NCI-H2081 (cell line): ENCODE measurements around the gene RAD54L.
A peak's percentile ranks its signal among the peaks of the same experiment; 100 is the strongest.
"Not testable (repeated sequence)": the region's sequence is repeated elsewhere in the genome, so short reads cannot be mapped to it uniquely, and the experiment has no call there.

Source experiments
- DNase-seq, 2 experiments: peaks; one replicate each; lab custom pipeline; 2025; lab: John Stamatoyannopoulos, UW

Gene RAD54L

DNA sequence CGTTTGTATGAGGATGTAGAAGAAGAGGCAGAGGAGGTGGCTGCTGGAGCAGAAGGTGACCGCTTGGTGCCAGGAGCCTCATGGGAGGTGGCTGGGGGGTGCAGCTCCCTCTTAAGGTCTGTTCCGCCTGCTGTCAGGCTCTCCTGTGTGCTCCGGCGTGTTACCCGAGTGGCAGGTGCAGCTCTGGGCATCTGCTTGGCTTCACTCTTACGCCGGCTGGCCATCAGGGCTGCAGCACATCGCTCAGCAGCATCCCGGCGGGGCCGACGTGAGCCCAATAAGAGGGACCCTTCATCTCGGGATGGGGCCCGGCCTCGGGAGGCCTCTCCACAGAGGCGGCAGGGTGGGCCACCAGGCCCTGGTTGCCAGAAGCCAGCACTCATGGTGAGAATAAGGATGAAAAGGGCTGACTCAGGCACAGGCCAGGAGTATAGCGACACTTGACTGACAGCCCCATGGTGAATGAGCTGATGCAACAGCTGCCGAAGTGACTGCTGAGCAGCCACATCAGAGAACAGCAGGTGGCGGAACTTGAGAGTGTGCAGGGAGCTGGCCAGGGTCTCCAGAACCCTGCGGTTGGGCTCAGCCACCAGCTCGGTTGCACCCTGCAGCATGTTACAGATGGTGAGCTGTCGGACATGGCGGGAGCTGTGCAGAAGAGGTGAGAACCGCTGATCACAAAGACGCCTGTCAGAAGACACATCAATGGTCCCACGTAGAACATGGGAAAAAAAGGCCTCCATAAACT, 38.3 kb downstream of the RAD54L start:
- no peak for DNase-seq

DNA sequence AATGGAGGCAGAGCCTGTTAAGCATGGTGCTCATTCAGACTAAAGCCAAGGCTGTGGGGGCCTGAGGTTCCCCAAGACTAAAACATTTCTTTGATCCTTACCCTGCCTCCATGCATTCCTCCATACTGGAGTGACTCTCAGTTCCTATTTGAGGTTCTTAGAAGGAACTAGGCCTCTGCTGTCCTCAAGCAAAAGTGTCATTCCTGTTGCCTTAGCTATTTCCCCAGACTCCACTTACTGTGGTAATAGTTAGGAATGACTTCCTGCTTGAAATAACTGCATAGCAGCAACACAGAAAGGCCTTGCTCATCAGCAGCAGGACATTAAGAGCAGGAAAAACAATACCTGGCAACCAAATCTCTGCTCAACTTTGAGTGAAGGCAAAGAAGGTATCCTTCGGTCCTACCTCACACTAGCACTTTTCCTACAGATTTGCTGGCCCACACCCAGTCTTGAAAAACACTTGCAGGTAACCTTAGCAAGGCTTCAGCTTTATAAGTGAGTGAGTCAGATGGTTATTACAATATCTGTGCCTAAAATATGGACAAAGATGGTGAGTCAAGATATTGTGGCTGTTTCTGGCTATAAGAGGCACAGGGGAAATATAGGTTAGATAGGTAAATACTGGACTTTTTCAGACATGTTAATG, 41.0 kb downstream of the RAD54L start:
- DNase-seq = no peak

DNA sequence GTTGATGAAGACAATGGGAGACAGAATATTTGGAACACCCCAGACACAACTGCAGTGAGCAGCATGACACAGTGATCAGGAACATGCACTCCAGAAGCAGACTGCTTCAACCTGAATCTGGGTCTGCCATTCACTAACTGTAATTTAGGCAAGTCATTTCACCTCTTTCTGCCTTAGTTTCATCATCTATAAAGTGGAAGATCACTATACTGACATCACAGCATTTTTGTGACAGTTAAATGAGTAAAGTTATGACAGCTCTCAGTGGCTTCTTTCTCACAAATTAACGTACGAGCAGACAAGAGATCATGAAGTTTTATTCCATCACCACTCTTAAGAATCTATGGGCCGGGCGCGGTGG, 41.6 kb downstream of the RAD54L start:
- DNase-seq = no peak

DNA sequence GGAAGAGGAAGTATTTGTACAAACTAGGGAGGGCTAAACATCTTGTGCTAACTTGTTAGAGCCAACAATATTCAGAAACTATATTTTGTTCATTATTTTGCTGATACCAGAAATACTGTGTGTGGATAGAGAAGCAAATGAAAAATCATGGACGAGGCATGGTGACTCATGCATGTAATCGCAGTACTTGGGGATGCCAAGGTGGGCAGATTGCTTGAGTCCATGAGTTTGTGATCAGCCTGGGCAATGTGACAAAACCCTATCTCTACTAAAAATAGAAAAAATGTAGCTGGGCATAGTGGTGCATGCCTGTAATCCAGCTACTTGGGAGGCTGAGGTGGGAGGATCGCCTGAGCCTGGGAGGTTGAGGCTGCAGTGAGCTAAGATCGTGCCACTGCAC, 42.4 kb downstream of the RAD54L start:
- DNase-seq = no peak

DNA sequence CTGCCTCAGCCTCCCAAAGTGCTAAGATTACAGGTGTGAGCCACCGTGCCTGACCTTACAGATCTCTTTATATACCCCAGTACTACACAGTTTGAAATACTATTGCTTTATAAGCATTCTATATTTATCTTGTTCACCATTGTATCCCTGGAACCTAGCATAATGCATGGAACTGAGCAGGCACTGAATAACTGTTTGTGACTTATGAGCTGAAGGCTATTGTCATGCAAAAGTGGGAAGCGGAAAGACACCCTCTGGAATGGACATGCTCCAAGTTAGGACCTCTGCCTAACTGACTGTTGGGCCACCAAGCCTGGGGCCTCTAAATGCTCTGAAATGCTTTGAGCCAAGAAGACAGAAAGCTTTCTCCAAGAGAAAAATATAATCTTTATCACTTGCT, 47.7 kb downstream of the RAD54L start:
- DNase-seq = no peak

DNA sequence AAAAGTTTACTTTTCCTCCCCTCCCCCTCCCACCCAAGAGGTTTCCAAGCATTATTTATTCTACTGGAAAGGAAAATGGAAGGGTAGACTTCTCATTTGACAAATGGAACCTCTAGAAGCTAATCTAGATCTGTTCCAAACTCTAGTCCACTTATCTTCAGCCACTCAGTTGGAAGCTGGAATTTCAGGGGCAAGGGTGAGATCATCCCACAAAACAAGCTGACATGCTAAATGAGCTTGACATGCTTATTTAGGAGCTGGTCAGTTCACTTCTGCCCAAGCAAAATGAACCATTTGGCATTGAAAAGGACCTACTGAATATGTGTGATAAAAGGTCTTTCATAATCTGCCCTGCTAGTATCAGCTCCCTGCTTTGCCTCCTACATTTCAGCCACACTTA, 50.8 kb downstream of the RAD54L start:
- no peak for DNase-seq

DNA sequence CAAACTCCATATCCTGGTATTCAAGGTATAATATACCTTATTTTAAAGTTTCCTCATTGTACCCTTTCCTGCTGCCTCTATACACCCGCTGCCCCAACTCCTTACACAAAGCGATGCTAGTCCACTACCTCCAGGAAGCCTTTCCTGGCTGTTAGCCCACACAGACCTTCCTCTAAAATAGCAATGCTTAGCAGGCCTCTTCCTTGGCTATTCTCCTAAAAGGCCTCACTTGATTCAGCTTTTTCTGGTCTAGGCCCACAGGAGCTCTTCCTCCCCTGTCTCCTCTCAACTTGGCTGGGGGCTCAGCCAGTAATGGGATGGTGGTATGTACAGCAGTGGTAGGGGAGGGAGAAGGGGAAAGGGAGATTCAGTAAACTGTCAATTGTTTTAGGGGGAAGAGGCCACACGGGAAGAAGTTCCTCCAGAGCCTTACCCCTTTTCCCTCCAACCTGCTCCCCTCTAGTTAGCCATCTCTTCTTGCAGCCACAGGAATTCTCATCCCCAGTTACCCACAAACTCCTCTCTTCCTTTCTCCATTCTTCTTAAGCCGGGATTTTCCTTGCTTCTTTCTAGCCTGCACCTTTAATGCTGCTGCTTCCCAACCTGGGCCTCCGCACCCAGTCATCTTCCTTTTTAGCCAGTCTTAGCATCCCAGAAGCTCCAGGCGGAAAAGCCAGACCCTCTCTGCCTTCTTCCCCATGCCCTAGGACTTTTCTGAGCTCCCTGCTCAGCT, 53.3 kb downstream of the RAD54L start:
- DNase-seq = no peak

DNA sequence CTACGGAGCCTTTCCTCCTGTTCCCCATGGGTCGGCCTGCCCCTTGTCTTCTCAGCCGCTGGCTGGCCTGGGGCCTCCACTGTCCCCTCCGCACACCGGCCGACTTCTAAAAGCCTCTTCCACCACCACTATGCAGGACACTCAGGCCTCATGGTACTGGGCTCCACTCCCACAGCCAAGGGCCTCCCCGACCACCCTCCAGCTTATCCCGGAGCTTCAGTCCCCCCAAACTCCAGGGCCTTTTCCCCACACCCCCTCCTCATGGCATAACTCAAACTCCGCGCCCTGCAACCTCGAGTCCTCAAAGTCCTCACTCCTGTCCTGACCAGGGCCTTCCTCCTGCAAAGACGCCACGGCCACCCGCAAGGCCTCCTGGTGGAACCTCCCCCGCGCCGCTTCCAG, 53.8 kb downstream of the RAD54L start:
- DNase-seq = no peak

DNA sequence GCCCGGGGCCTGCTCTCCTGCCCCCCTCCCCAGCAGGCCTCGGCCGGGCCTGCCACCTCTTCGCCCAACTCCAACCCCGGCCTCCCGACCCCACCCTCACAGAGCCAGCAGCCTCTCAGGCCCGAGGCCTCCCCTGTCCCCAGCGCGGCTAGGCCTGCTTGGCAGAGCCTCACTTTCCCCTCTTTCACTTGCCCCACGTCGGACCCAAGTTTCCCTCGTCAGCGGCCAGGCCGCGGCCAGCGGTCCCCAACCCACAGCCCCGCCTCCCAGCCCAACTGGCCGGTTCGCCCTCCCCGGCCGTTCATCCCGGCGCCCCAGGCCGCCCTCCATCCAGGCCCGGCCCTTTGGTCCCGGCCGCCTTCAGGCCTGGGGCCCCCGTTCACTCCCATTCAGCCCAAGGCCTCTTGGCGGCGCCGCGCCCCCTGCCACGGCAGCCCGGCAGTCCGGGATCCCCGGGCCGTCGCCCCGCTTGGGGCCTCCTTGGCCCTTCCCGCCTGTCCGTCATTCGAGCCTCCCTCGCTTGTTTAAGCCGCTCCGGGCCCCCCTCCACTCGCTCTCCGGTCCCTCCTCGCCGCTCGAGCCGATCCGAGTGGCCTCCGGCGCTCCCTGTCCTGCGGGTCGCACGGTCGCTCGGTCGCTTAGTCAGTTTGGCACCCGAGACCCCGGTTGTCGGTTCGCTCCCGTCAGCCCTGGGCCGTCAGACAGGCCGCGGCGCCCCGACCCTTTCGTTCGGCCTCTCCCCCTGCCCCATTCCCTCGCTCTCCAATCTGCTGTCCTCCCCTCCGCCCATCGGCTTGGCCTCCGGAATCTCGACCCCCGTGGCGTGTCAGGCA, 54.5 kb downstream of the RAD54L start:
- DNase-seq = peak; percentile 43 to 52

DNA sequence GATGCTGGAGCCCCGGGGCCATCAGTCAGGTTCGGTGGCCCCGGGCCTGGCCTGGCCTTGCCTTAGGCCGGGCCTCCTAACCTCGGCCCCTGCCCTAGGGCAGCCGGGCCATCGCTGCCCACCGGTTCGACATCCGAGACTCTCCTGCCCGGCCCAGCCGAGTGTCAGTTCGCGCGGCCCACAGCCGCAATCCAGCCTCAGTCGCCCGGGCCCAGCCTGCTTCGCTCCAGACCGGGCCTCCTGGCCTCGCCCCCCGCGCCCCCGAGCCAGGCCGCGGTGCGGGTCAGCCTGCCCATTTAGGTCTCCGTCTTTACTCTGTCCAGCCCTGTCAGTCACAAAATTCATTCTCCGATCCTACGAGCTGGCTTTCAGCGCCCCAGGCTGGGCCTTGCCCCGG, 55.1 kb downstream of the RAD54L start:
- no peak for DNase-seq

DNA sequence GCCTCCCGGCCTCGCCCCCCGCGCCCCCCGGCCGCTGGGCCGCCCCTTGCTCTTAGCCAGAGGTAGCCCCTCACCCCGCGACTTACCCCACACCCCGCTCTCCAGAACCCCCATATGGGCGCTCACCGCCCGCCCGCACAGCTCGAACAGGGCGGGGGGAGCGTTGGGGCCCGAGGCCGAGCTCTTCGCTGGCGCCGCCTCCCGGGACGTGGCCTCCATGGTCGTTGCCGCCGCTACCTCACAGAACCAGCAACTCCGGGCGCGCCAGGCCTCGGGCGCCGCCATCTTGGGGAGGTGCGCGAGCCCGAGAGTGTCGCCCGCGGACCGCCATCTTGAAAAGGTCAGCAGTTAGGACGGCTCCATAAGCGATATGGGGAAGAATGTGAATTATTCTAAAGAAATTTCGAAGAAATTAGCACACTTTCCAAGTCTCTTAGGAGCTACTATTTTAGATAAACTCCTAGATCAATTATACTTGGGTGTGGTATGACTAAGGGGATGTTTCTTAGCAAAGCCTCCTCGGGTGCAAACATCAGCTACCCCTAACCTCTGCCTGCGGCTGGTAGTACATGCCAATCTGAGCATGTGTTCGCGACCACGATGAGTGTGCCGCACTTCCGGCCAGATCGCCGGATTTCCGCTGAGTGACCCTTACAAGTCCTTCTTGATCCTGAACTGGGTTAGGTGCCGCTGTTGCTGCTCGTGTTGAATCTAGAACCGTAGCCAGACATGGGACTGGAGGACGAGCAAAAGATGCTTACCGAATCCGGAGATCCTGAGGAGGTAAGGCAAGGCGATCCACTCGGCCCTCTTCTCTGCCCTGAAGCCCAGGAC, 55.7 kb downstream of the RAD54L start, which contains the start of the genes LRRC41 and UQCRH:
TSS of gene LRRC41 (minus strand) at position 579 of the 834 bp plus-strand sequence. CDS start at position 285, 294 bp downstream.
TSS of gene UQCRH (plus strand) at position 661 of the 834 bp plus-strand sequence. CDS start at position 730, 69 bp downstream.
- DNase-seq = peak; percentile 94 to 97

DNA sequence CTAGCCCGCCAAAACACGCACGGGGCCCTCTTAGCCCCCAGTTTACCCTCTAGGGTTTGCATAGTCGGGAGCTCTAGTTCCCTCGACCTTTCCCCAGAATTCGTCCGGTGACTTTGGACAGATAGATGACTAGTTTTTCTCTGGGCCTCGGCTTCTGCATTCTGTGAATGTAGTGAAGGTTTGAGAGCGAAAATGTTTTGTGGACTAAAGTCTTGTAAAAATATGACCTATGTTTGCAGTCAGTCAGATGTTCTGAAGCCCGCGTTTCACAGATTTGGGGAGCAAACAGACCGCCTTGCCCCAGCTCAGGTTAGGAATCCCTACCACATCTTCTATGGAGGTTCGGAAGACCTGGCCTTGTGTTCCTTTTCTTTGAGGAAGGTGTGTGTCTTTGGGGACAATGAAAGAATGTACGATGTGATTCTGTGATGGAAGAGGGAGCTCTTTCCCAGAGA, 56.3 kb downstream of the RAD54L start:
- peak in 1 of 2 experiments; percentile 39 for DNase-seq

DNA sequence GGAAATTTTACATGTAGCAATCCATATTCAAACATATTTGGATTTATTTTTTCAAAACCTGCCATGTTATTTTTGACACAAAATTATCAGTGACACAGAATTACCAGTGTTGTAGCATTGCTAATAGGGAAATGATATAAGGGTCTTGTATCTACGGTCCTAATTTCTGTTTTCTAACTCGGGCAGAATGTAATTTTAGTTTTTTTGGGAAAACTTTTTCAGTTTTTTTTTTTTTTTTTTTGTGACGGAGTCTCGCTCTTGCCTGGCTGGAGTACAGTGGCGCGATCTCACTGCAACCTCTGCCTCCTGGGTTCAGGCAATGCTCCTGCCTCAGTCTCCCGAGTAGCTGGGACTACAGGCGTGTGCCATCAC, 58.6 kb downstream of the RAD54L start:
- no peak for DNase-seq

DNA sequence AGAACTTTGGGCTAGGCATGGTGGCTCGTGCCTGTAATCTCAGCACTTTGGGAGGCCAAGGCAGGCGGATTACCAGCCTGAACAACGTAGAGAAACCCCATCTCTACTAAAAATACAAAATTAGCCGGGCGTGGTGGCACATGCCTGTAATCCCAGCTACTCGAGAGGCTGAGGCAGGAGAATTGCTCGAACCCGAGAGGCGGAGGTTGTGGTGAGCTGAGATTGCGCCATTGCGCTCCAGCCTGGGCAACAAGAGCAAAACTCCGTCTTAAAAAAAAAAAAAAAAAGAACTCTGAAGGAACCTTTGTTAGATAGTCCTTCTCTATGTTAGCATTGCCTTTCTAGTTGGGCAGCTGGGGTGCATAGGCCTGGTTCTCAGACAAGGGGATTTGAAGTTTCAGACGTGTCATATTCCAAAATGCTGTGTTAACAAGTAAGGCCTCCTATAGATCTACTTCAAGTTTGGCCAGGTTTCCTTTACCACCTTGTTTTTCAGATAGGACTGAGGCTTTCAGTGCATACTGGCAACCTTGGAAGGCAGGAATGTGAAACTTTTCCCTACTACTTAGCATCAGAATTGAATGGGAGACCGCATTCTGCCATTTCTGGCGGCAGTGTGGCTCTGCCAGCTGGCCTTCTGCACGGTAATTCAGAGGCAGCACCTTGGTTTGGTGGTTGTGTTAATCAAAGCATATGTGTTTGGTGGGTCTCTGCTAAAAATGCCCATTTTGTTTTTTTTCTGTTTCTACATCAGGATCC, 62.0 kb downstream of the RAD54L start:
- no peak for DNase-seq

DNA sequence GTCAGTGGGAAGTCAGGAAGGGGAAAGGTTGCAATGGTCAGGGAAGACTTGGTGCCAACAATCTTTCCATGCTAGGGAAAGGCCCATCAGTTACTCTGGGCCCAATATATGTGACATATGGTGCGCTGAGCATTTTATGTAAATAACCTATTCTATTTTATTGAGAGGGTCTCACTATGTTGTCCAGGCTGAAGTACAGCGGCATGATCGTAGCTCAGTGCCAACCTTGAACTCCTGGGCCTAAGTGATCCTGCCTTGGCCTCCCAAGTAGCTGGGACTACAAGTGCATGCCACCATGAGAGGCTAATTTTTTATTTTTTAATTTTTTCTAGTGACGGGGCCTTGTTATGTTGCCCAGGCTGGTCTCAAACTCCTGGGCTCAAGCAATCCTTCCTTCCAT, 62.8 kb downstream of the RAD54L start:
- DNase-seq = no peak

DNA sequence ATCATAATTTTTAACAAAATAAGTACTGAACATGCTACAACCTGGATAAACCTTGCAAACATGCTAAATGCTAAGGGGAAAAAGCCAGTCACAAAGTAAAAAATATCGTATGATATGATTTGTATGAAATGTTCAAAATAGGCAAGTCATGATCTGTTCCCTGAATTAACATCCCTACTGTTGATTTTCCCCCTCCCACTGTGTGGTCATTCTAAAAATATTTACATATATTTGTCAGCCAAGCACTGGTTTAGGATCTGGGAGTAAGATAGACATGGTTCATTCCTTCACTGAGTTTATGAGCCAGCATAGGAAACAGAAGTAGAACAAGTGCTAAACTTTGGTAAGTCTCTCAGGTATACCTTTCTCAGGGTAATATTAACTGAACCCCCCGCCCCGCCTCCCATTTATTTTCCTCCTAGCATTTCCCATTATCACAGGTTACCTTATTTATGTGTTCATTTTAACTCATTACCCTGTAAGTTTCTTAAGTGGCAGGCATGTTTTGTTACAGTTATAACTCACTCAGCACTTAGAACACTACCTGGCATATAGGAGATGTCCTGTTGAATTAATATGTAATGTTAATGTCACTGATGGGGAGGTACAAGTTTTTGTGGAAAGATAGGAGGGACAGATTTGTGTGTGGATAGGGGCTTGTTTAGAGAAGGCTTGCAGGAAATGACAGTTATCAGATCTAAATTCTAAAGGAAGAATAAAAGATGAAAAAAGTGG, 68.3 kb downstream of the RAD54L start:
- DNase-seq = no peak

DNA sequence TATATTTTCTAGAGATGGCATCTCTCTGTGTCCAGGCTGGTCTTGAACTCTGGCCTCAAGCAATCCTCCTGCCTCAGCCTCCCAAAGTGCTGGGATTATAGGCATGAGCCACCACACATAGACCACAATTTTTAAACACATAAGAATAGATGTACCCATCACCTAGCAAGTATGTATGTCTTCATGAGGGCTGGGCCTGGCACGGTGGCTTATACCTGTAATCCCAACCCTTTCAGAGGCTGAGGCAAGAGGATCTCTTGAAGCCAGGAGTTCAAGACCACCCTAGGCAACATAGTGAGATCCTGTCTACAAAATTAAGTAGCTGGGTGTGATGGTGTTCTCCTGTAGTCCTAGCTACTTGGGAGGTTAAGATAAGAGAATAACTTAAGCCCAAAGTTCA, 69.8 kb downstream of the RAD54L start:
- DNase-seq = no peak

DNA sequence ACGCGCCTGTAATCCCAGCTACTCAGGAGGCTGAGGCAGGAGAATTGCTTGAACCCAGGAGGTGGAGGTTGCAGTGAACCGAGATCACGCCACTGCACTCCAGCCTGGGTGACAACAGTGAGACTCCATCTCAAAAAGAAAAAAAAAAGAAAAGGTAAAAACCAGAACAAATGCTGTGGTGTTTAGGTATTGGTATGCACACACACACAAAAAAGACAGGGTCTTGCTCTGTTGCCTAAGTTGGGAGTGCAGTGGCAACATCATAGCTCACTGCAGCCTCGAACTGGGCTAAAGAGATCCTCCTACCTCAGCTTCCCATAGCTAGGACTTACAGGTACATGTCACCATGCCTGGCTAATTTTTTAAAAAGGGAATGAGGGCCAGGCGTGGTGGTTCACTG, 71.7 kb downstream of the RAD54L start:
- not testable (repeated sequence) for DNase-seq
